KOPT-K1 (cell line): ENCODE measurements around the gene ASTE1.
"Not testable (repeated sequence)": the region's sequence is repeated elsewhere in the genome, so short reads cannot be mapped to it uniquely, and the experiment has no call there.

Experiments used
- H3K27ac ChIP-seq: fragments of 200-600 bp; sonication (generic); 2 replicates; pipeline ENCODE4 v1.5.1; 2016; ENCODE audit warnings: antibody characterized with exemption, mild to moderate bottlenecking, low read depth, low read length; ENCODE audit not compliant: poor library complexity, severe bottlenecking
- H3K36me3 ChIP-seq: fragments of 200-600 bp; sonication (generic); 2 replicates; pipeline ENCODE4 v1.5.1; 2017; ENCODE audit warnings: antibody characterized with exemption, mild to moderate bottlenecking, low read length, moderate library complexity; ENCODE audit not compliant: insufficient read depth
- H3K9me3 ChIP-seq: fragments of 200-600 bp; sonication (generic); 2 replicates; pipeline ENCODE4 v1.5.1; 2017; ENCODE audit warnings: antibody characterized with exemption, low read length, mild to moderate bottlenecking; ENCODE audit not compliant: insufficient read depth, poor library complexity, severe bottlenecking

Gene ASTE1

GRCh38 chr3:130979117-130979516 is 47.5 kb downstream of the ASTE1 start:
- Histone ChIP-seq H3K36me3 (peaks cover 91% of the 10 kb centered on the region), H3K9me3 (no peaks in the 10 kb centered on the region), H3K27ac (no peak overlapping the region)

GRCh38 chr3:130976706-130977105 is 49.9 kb downstream of the ASTE1 start:
- Histone ChIP-seq H3K27ac (no peak overlapping the region), H3K36me3 (peaks cover 93% of the 10 kb centered on the region), H3K9me3 (no peaks in the 10 kb centered on the region)

- H3K36me3 ChIP-seq: peaks cover 97% of the 10 kb centered on the region
- no peaks in the 10 kb centered on the region for H3K9me3 ChIP-seq
- no peak overlapping the region for H3K27ac ChIP-seq
Observed at GRCh38 chr3:130975251-130975650, 51.4 kb downstream of the ASTE1 start.

GRCh38 chr3:130974201-130974600 is 52.4 kb downstream of the ASTE1 start:
- no peak overlapping the region for H3K27ac ChIP-seq
- H3K36me3 ChIP-seq: peaks cover 96% of the 10 kb centered on the region
- H3K9me3 ChIP-seq: no peaks in the 10 kb centered on the region

GRCh38 chr3:130973406-130973805 is 53.2 kb downstream of the ASTE1 start:
- H3K27ac ChIP-seq: no peak overlapping the region
- no peaks in the 10 kb centered on the region for H3K9me3 ChIP-seq
- H3K36me3 ChIP-seq: peaks cover 95% of the 10 kb centered on the region

GRCh38 chr3:130972592-130972991 is 54.0 kb downstream of the ASTE1 start:
- H3K9me3 ChIP-seq, H3K27ac ChIP-seq: not testable (repeated sequence)
- H3K36me3 ChIP-seq: peaks cover 89% of the 10 kb centered on the region

GRCh38 chr3:130971208-130971607 is 55.4 kb downstream of the ASTE1 start:
- Histone ChIP-seq H3K9me3 (no peaks in the 10 kb centered on the region), H3K36me3 (peaks cover 89% of the 10 kb centered on the region), H3K27ac (no peak overlapping the region)

- Histone ChIP-seq H3K27ac (no peak overlapping the region), H3K9me3 (no peaks in the 10 kb centered on the region), H3K36me3 (peaks cover 89% of the 10 kb centered on the region)
Observed at GRCh38 chr3:130969621-130970020, 57.0 kb downstream of the ASTE1 start.

- Histone ChIP-seq H3K9me3 (no peaks in the 10 kb centered on the region), H3K36me3 (peaks cover 90% of the 10 kb centered on the region), H3K27ac (no peak overlapping the region)
Observed at GRCh38 chr3:130968221-130968620, 58.4 kb downstream of the ASTE1 start.

GRCh38 chr3:130967281-130967680 is 59.3 kb downstream of the ASTE1 start:
- Histone ChIP-seq H3K27ac (no peak overlapping the region), H3K36me3 (peaks cover 83% of the 10 kb centered on the region), H3K9me3 (no peaks in the 10 kb centered on the region)

GRCh38 chr3:130963878-130964277 is 62.7 kb downstream of the ASTE1 start:
- Histone ChIP-seq H3K9me3 (no peaks in the 10 kb centered on the region), H3K27ac (no peak overlapping the region), H3K36me3 (peaks cover 84% of the 10 kb centered on the region)
